ENCODE results near the gene ULK2.
A peak's percentile ranks its signal among the peaks of the same experiment; 100 is the strongest.
"Not testable (repeated sequence)": the region's sequence is repeated elsewhere in the genome, so short reads cannot be mapped to it uniquely, and the experiment has no call there.

ULK2 gene

DNA sequence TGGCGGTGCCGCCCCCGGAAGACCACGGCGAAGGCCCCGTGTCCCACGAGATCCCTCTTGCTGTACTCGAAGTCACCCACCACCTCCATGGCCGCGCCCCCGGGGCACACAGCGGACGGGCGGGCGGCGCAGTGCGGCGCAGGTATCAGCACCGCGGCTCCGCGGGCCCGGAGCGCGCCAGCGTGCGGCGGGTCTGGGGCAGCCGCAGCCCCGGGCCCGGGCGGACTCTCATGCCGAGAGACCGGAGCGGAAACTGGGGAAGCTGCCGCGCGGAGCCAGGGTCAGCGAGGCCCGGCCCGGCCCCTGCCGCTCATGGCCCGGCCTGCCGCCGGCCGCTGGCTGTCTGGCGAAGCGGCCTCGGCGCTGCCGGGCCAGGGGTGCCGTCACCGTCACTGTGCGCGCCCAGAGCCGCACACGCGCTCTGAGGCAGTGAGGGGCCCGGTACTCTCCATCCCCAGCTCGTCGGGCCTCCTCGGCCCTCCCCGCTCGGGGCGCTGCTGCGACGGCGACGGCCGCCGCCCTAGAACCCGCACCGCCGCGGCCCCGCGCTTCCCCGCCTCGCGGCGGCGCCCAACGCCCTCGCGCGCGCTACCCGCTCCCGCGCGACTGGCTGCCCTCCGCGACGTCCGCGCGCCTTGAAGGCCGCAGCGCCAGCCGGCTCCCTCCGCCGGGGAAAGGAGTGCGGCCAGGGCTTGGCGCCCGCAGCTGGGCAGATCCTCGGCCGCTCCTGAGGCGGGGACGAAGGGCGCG, at the start of gene ULK2:
Gene ULK2, minus strand, starts transcription at position 608 of the 750 bp plus-strand sequence. Its CDS starts 519 bp downstream, at position 89.
- peak; percentile 66 for DNase-seq

DNA sequence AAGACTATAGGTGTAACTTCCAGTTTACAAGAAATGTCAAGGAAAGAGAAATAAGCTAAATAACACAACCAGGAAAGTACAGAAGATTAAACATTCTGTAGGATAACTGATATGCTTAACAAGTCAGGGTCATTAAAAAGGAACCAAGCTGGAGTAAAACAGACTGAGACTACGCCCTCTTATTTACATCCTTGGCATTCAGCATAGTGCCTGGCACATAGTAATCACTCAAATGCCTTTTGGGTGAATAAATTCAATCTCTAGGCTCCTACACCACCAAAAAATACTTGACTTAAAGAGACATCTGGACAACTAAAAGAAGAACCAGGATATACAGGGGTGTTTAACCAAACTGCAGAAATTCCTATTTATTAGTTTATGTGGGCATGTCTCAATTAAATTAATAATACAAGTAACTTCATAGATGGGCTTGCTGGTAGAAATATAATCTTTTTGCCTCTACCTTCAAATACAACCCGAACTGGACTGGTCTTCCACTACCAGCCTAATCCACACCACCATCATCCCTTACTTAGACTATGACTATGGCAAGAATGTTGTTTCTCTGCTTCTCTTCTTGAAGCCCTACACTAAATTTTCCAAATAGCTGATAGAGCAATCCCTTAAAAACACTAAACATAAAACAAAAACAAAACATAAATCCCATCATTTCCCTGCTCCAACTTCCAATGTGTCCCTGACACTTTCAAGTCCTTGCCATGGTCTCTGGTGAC, 47.7 kb upstream of the ULK2 start:
- DNase-seq: no peak

DNA sequence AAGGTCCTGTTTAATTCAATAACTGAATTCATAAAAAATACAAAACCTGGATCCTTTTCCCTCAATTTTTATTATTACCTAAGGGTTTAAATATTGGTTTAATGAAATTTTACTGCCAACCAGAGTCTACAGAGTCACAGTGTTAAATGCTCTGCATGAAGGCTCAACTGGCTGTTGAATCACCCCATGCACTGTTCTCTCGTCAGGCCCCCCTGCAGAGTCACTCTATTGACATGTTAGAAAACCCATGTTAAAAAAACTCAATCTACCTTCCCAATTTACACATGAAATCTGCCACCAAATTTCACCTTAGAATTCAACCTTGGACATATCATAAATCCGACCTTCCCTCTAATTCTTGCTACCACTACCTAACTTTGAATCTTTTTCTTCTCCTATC, 43.3 kb upstream of the ULK2 start:
- DNase-seq: no peak

DNA sequence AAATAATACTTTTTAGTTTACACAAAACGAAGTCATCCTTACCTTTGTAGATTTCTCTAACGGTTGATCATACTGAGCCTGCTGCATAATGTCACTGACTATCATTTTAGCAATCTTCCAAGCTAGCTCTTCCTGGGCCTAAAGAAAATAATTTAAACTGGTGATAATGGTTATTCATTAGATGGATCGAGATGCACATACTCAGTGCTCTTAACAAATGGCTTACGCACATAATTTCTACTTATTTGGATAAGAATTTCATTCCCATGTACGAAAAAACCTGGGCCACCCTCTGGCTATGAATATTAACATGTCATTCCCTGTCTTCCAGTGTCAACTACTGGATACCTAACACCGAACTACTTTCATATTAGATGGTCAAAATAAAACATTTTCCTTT, 41.4 kb upstream of the ULK2 start:
- DNase-seq: no peak

DNA sequence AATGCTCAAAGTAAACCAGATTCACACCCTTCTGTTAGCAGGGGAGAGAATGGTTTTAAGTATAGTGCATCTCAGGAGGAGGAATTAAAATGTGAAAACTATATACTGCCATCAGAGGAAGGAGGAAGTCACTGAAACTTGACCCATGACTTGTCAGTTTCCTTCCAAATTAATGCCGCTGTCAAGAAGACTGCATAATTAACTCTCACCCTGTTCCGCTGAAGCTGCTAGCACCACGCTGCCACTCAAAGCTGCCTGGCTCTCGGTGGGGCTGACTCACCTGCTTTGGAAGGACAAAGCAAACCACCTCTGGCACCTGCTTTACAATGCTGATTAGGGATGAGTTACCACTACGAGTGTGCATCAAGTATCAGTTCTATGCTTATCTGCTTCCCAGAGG, 37.8 kb upstream of the ULK2 start:
- no peak for DNase-seq

DNA sequence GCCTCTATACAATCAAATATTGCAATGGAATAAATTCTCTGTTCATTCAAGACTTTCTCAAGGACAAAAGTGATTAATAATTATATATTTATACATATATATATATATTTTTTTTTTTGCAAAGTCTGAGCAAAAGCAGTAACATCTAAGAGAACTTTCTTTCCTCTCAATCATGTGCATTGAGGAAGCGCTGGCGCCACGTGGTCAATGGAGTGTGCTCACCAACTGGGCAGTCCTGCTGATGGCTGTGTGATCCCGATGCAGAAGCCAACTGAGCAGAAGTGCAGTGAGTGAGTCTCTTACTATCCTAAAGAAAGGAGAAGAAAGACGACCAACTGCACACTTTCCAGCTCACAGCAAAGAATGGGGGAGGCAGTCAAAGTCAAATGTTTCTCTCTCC, 37.2 kb upstream of the ULK2 start:
- no peak for DNase-seq

DNA sequence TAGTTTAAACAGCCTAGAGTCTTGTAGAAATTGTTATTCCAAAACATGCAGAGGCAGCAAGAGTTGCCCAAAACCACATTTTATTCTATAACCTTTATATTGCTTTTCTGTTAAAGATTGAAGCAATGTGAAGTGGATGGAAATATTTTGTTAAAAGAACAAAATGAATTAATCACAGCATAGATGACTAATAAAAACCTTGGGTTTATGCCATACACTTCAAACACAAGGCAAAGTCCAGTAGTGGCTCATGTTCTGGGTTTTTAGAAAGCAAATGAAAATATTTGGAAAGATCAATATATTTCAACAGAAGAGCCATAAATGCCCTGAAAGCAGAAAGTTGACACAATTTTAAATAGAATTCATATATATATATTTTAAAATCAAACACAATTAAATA, 36.7 kb upstream of the ULK2 start:
- no peak for DNase-seq

DNA sequence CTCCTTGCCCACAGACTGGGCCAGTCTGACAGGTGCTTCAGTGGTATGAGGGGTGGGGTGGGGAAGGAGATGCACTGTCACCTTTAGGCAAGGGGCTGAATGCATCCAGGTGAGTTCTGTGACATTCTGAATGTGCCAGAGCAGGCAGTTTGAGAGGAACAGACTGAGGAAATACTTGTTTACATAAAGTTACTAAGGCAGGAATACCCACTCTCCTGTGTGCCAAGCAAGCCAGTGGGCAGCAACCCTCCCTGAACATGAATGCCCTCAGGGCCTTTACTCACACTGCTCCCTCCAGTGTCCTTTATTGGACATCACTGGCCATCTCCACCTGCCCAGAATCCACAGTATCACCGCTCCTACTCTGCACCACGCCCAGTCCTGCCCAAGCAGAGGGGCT, 33.1 kb upstream of the ULK2 start:
- no peak for DNase-seq

DNA sequence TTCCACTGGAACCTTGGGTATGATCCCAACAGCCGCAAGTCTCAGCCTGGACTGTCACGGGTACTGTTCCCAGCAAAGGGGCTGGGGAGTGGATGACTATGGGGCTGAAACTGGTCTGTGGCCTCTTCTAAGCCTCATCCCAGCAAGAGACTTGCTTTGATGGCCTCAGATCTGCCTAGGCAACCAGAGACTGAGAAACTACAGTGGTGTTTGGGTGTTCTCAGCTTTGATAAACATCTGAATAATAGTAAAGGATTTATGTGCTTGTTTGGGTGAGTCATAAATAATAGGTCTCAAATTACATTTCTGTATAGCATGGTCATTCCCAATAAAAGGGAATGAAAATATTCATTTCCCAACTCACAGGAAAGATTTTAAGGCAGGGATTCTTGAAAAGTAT, 30.2 kb upstream of the ULK2 start:
- no peak for DNase-seq

DNA sequence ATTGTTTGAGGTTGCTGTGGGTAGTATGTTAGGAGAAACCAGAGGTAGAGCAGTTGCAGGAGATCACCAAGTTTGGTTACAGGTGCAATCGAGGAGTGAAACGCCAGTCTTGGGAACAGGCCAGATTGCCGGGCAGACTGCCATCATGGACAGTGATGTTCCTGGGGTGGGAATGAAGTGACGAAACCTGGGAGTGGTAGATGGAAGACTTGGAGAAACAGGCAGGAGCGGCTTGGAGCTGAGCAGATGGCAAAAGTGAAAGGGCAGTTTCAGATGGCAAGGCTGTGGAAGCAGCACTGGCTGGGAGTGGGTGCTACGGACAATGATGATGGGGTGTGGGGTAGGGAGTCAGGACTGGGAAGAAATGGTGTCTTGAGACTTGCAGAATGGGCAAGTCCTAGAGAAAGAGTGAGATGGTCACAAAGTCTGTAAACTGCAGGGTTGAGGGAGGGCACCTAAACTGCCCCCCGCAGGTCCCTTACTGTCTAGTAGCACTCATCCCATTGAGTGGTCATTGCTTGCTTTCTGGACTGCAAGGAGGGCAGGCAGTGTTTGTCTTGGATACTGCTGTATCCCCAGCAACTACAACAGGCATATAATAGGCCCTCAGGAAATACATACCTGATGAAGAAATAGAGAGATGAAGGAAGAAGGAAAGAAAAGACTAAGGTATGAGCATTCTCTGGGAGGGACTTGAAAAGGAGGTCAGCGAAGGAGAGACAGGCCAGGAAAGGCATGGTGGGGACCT, 29.5 kb upstream of the ULK2 start:
- DNase-seq: no peak

DNA sequence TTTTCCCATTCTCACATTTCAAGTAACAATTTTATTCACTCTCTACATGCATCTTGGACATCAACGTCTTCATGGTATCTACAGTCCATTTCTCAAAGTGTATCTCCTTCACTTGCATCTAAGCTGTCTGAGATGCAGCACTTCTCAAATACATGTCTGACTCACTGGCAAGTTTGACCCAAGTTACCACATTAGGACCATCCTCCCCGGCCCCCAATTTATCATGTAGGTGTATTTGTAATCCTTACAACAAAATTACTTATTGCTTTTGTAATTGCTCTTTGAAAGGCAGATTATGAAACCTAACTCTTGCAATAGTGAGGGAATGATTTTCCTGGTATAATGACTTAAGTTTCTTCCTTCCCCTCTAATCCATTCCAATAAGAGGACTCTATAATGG, 28.9 kb upstream of the ULK2 start:
- DNase-seq: no peak

DNA sequence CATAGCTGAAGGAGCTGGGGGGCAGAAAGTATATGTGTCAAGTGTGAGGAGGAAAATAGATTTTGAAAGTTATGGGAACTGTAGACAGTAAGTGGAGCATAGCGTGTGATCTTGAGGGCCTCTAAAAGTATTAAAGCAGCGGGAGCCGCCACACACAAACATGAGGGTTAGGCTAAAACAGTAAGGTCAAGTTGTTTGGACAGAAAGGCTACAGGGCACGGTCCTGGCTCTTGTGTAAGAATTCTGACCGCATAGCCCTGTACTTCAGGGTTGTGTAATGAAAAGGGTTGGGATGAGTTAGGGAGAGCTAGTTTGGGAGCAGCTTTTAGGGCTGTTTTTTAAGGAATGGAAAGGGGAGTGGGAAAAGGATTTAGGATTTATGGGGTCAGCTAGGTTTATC, 22.8 kb upstream of the ULK2 start:
- DNase-seq: not testable (repeated sequence)

DNA sequence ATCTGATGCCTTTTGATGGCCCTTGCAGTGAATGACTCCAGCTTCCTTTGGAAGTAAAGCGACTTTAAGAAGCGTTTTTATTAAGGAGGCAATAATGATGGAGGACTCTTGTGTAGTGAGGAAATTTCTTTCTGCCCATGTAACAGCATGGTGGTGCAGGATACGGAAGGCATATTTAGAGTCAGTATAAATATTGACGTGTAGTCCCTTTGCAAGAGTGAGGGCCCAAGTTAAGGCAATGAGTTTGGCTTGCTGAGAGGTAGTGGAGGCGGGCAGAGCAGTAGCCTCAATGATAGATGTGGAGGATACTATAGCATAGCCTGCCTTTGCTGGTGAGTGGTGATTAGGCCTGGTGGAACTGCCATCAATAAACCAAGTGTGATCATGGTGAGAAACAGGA, 22.3 kb upstream of the ULK2 start:
- not testable (repeated sequence) for DNase-seq

DNA sequence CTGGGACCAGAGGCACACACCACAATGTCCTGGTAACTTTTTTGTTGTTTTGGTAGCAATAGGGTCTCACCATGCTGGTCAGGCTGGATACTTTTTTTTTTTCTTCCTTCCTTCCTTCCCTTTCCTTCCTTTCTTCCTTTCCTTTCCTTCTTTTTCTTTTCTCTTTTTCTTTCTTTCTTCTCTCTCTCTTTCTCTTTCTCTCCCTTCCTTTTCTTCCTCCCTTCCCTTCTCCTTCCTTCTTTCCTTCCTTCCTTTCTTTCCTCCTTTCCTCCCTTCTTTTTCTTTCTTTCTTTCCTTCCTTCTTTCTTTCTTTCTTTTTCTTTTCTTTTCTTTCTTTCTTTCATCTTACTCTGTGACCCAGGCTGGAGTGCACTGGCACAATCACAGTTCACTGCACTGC, 18.4 kb upstream of the ULK2 start:
- no peak for DNase-seq

DNA sequence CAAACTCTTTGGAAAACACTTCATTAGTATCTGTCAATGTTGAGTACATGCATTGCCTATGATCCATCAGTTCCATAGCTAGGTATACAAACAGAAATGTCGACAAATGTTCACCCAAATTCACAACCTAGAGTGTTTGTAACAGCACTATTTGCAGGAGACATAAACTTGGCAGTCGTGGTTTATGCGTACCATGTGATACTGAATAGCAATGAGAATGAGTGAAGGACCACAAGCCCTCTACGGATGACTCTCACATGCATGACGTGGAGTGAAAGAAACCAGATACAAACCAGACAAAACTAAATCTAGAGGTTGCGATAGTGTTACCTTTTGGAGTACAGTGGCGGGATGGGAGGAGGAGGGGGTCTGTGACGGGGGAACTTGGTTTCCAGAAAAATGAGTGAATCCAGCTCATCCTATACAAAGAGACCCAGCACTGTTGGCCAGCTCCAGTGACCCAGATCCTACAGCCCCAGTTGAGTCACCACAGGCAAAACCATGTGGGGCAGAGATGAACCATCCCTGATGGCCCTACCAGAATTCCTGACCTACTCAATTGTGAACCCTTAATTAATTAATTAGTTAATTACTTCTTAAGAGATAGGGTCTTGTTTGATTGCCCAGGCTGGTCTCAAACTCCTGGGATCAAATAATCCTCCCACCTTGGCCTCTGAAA, 15.9 kb upstream of the ULK2 start:
- DNase-seq: no peak

DNA sequence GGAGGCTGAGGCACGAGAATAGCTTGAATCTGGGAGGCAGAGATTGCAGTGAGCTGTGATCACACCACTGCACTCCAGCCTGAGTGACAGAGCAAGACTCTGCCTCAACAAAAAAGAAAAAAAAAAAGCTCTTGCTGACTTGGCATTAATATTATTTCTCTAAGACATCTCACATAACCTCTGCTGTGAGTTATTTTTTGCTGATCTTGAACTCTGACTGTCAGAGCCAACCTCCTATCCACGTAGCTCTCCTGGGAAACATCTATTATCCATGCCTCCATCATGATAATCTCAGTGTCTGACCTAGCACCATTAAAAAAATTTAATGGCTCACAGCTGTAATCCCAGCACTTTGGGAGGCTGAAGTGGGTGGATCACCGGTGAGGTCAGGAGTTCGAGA, 12.7 kb upstream of the ULK2 start:
- DNase-seq: no peak

DNA sequence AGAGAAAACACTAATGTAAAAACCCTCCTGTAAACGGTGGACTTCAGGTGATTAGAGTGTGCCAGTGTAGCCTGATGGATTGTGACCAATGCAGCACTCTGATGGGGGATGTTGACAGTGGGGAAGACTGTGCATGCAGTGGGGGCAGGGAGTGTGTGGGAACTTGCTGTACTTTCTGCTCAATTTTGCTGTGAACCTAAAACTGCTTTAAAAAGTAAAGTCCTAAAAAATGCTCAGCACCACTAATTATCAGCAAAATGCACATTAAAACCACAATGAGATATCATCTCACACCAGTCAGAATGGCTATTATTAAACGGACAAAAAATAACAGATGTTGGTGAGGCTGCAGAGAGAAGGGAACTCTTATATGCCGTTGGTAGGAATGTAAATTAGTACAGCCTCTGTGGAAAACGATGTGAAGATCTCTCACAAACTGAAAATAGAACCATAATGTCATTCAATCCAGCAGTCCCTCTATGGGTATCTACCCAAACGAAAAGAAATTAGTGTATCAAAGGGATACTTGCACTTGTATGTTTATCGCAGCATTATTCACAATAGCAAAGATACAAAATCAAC, 9.7 kb upstream of the ULK2 start:
- DNase-seq: peak; percentile 19

DNA sequence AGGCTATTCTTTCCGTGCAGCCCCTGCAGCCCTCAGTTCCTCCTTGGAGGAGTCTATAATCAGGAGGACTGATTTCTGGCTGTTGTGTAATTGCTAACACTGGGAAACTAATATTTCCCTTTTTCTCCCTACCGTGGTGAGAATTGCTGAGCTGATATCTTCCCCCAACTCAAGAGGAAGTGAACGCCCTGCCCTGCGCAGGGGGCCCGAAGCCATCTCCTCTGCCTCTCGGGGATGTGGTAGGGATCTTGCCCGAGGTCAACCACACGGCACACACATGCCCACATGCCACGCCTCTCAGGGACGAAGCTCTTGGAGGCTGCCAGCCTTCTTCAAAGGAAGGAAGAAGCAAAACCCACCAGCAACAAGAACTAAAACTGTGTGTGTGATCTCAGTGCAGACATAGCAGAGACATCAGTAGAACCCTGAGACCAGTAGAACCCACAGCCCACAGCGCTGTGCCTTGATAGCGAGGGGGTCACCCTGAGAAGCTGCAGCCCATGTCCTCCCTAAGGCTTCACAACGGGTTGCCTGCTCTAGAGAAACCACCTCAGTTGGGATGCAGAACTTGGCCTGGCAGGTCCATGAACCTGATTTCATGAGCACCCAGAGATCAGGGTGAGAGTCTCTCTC, 8.9 kb upstream of the ULK2 start:
- DNase-seq: peak; percentile 72

DNA sequence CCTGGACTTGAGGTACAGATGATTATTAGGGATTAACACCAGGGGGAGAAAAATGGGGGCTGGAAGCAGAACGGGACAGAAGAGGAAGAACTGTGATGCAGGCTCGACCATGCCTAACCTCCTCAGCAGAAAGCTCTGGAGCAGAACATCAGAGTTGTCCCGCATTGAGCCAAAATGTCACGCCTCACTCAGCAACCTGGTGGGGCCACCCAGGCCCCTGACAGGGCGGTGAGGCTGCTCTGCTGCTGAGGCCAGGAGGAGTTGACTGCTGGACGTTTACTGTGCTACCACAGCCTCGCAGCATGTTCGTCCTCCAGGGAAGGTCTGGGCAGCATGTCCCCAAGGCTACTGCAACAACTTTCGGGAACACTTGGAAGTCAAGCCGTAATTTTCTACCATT, 6.5 kb upstream of the ULK2 start:
- DNase-seq: no peak

DNA sequence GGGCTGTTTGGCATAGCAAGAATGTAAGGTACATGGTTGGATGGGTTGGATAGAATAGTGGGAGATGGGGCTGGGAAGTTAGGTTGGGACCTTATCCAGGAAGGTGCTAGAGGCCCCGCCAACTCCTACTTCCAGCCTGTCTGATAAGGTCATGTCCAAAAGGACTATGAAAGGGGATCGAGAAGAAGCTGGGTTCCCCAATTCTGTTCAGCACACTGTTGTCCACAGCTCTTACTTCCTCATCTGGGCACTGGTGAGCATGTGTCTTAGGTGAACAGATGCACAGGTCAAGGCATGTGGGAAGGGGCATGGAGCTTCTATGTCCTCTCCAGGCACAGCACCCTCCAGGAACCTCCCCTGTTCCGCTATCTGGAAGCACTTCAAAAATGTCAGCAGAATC, 5.6 kb upstream of the ULK2 start:
- DNase-seq: no peak

DNA sequence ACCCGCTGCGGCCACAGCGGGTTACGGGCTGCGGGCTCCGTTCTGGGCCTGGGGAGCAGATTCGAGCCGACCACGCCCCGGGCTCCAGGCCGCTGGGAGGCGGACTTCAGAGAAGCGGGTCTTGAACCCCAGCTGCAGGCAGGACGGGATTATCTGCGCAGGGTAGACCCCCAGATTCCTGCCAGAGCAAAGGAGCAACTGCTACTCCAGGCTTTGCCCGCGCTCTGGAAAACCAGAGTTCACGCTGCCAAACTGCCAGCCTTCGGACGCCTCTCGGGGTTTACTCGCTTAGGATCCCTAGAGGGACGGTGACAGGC, 301 bp upstream of the ULK2 start:
- DNase-seq: no peak

DNA sequence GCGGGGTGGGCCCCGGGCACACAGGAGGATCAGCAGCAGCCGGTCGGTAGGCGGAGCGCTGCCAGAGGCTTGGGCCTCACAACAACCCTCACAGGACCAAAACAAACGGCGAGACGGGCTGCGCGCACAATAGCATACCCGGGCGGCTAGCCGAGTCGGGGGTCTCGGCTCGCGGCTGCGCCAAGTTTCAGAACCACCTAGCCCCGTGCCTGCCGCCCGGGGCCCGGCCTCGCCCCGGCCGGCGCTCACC, 732 bp downstream of the ULK2 start:
- DNase-seq: peak; percentile 68

DNA sequence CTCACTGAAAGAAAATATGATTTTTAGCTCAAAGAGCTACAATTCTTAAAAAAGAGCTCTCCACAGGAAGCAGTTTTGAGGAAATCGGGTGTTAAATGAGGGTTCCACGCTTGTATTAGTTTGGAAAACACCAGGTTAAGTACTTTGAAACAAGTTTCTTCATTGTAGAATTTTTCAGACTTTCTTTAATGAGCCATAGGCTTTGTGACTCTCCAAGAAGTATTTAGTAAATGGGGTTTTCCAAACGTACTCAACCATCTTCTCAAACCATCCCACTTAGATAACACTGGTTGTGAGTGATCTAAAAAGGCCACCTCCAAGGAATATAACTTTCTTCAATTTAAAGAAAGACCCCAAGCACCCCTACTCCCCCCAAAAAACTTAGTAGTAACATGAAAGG, 2.7 kb downstream of the ULK2 start:
- no peak for DNase-seq

Data from CD4-positive, alpha-beta T cell treated with Interleukin-17A for 4 hours (primary cell).